ENCODE measurements around the gene C1orf21.

Gene C1orf21

GRCh38 chr1:184574588-184574987 is 187.8 kb downstream of the C1orf21 start:
- TF ChIP-seq POLR2A (IDR thresholded peaks at IDR 0.05; ENCODE audit: low read depth, low read length) (no peak), TAF1 (IDR thresholded peaks at IDR 0.05; ENCODE audit: borderline replicate concordance, low read depth, low read length) (no peak), POLR2AphosphoS5 (IDR thresholded peaks at IDR 0.05; ENCODE audit: low read depth, low read length) (no peak)
- FAIRE-seq = no peak
- DNase-seq (ENCODE audit: insufficient read length) = no peak

- FAIRE-seq (no peak), DNase-seq (ENCODE audit: insufficient read length) (no peak)
- no peak for TF ChIP-seq TAF1 (IDR thresholded peaks at IDR 0.05; ENCODE audit: borderline replicate concordance, low read depth, low read length)
- no peak for TF ChIP-seq POLR2A (IDR thresholded peaks at IDR 0.05; ENCODE audit: low read depth, low read length)
- TF ChIP-seq POLR2AphosphoS5 (IDR thresholded peaks at IDR 0.05; ENCODE audit: low read depth, low read length) = no peak
Measured at GRCh38 chr1:184576822-184577221, 190.0 kb downstream of the C1orf21 start.

GRCh38 chr1:184577319-184577718 is 190.5 kb downstream of the C1orf21 start:
- no peak for FAIRE-seq
- TF ChIP-seq POLR2AphosphoS5 (IDR thresholded peaks at IDR 0.05; ENCODE audit: low read depth, low read length) = no peak
- TF ChIP-seq TAF1 (IDR thresholded peaks at IDR 0.05; ENCODE audit: borderline replicate concordance, low read depth, low read length) = no peak
- TF ChIP-seq POLR2A (IDR thresholded peaks at IDR 0.05; ENCODE audit: low read depth, low read length) = no peak
- no peak for DNase-seq (ENCODE audit: insufficient read length)

DNA sequence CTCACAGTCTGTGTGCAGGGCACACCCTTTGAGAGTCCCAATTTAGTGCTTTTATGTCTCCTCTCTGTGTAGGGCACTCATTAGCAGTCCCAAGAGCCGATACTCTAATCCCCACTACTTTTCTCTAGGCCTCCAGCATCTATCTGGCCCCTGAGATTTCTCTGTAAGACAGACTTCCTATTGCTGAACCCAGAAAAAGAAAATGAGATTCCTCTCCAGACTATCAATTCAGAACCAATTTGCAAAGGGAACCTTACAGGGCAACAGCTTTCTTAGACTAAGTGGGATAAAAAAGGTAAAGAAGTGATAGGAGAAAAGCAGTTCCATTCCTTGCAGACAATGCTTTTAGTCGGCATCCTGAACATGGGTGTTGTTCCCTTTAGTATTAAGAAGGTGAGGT is 195.6 kb downstream of the C1orf21 start:
- no peak for TF ChIP-seq POLR2AphosphoS5 (IDR thresholded peaks at IDR 0.05; ENCODE audit: low read depth, low read length)
- no peak for TF ChIP-seq POLR2A (IDR thresholded peaks at IDR 0.05; ENCODE audit: low read depth, low read length)
- TF ChIP-seq TAF1 (IDR thresholded peaks at IDR 0.05; ENCODE audit: borderline replicate concordance, low read depth, low read length) = no peak
- DNase-seq (ENCODE audit: insufficient read length) (no peak), FAIRE-seq (no peak)

DNA sequence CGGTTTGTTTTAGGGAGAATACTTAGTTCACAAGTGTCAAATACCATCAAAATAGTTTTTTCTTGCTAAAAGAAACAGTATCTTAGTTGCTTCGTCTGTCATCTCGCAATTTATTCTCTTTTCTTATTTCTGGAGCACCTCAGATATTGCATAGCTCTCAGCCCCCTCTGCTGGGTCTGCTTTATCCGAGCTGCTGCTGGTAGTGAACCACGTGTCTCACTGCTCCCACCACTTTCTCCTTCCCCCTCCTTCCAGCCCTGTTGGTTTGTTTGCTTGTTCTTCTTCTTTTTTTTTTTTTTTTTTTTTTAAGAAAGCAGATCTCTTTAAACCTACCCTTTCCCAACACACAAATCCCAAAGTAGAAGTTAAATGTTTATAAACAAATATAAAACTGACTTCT is 197.0 kb downstream of the C1orf21 start:
- FAIRE-seq = no peak

DNA sequence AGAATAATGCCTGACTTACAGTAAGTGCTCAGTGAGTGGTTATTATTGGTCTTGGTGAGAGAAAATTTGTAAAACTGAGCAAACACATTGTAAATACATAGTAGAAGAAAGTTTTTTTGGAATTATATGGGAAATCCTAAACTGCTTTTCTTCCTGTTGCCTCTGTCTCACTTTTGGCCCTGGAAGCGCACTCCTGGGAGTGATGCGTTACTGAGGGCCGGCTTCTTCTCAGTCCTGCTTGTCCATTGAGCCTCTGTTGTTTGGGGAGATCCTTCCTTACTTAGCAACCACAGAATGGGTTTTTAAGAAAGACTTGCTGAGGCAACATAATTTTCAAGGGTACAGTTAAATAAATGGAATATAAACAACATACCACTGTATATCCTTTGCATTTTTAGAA is 201.9 kb downstream of the C1orf21 start:
- TF ChIP-seq TAF1 (IDR thresholded peaks at IDR 0.05; ENCODE audit: borderline replicate concordance, low read depth, low read length) = no peak
- TF ChIP-seq POLR2A (IDR thresholded peaks at IDR 0.05; ENCODE audit: low read depth, low read length) = no peak
- TF ChIP-seq POLR2AphosphoS5 (IDR thresholded peaks at IDR 0.05; ENCODE audit: low read depth, low read length) = no peak
- DNase-seq (ENCODE audit: insufficient read length) = no peak
- FAIRE-seq = no peak

More for the DNA sequence above, 197.0 kb downstream of the C1orf21 start:
- no peak for DNase-seq (ENCODE audit: insufficient read length)
- TF ChIP-seq TAF1 (IDR thresholded peaks at IDR 0.05; ENCODE audit: borderline replicate concordance, low read depth, low read length) = no peak
- no peak for TF ChIP-seq POLR2A (IDR thresholded peaks at IDR 0.05; ENCODE audit: low read depth, low read length)
- TF ChIP-seq POLR2AphosphoS5 (IDR thresholded peaks at IDR 0.05; ENCODE audit: low read depth, low read length) = no peak

DNA sequence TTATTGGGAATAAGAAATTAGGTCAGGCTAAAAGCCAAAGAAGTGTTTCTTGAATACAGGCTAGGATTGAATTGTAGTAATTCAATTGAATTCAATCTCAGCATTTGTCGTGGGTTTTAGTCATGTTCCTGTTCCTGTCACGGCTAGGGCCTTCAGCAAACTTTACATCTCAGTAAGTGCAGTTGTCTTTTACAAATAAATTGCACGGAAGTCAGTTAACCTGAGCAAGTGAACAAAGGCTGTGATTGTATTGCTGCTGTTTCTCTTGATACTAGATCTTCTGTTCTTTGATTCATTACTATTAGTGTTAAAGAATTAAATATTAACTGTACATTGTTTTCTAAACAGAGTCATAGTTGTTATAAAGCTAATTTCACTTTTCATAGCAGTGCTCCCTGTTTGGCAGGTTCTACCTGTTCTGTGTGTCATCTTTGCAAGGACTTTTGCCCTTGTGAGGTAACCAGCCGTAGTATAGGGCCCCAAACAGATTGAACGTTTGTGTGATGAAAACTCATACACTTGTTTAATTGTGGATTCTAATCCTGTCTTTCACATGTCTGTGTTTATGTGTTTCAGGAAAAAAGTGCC is 203.4 kb downstream of the C1orf21 start:
- TF ChIP-seq POLR2AphosphoS5 (IDR thresholded peaks at IDR 0.05; ENCODE audit: low read depth, low read length) = no peak
- TF ChIP-seq TAF1 (IDR thresholded peaks at IDR 0.05; ENCODE audit: borderline replicate concordance, low read depth, low read length) = no peak
- TF ChIP-seq POLR2A (IDR thresholded peaks at IDR 0.05; ENCODE audit: low read depth, low read length) = no peak
- DNase-seq (ENCODE audit: insufficient read length) (no peak), FAIRE-seq (no peak)

GRCh38 chr1:184593597-184593996 is 206.8 kb downstream of the C1orf21 start:
- TF ChIP-seq POLR2AphosphoS5 (IDR thresholded peaks at IDR 0.05; ENCODE audit: low read depth, low read length) (no peak), POLR2A (IDR thresholded peaks at IDR 0.05; ENCODE audit: low read depth, low read length) (no peak), TAF1 (IDR thresholded peaks at IDR 0.05; ENCODE audit: borderline replicate concordance, low read depth, low read length) (no peak)
- FAIRE-seq = no peak
- no peak for DNase-seq (ENCODE audit: insufficient read length)

DNA sequence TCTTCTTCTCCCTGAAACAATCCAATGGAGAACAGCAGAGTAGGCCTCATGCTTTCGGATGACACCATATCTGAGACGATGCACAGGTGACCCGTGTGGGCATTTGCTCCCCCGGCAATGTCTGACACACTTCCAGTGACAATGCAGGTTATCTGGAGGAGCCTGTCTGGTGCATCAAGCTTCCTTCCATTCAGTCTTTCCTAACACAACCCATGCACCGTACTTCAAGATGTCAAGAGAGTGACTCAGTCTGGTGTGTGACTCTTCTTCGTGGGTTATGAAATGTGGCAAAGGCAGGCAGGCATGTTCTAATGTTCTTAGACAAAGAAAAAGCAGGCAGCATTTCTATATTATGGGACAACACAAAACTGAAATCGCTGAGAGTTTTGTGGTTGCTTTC is 208.8 kb downstream of the C1orf21 start:
- TF ChIP-seq POLR2A (IDR thresholded peaks at IDR 0.05; ENCODE audit: low read depth, low read length) (no peak), POLR2AphosphoS5 (IDR thresholded peaks at IDR 0.05; ENCODE audit: low read depth, low read length) (no peak), TAF1 (IDR thresholded peaks at IDR 0.05; ENCODE audit: borderline replicate concordance, low read depth, low read length) (no peak)
- DNase-seq (ENCODE audit: insufficient read length) = no peak
- FAIRE-seq = no peak

DNA sequence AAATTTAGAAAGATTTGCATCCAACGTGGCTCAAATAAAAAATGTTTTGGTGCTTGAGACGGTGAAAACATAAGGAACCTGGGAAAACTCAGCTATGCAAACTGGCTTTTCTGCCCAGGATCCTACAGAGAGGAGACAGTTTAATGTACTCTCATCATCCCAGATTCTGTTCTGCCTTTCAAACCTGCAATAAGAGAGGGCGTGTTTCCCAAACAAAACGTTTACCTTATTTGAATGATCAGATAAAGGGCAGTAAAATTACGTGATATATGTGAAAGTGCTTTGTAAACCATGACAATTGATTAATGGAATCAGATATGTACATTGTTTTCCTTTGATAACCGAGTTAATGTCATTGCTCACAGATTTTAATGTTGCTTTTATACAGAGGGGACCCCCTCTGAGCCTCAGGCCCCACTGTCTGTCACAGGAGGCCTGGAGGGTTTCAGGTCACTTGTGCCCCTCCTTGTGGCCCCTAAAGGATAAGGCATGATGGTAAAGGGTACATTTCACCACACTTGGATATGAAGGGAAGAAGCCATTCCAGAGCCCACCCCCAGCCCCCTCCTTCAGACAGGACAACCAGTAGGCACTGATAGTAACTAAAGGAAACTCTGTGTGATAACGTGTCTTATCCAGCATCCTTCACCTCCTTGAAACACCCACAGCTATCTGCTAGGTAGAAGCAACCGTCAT is 210.3 kb downstream of the C1orf21 start:
- no peak for FAIRE-seq
- TF ChIP-seq TAF1 (IDR thresholded peaks at IDR 0.05; ENCODE audit: borderline replicate concordance, low read depth, low read length) (no peak), POLR2AphosphoS5 (IDR thresholded peaks at IDR 0.05; ENCODE audit: low read depth, low read length) (no peak), POLR2A (IDR thresholded peaks at IDR 0.05; ENCODE audit: low read depth, low read length) (no peak)
- DNase-seq (ENCODE audit: insufficient read length) = no peak

DNA sequence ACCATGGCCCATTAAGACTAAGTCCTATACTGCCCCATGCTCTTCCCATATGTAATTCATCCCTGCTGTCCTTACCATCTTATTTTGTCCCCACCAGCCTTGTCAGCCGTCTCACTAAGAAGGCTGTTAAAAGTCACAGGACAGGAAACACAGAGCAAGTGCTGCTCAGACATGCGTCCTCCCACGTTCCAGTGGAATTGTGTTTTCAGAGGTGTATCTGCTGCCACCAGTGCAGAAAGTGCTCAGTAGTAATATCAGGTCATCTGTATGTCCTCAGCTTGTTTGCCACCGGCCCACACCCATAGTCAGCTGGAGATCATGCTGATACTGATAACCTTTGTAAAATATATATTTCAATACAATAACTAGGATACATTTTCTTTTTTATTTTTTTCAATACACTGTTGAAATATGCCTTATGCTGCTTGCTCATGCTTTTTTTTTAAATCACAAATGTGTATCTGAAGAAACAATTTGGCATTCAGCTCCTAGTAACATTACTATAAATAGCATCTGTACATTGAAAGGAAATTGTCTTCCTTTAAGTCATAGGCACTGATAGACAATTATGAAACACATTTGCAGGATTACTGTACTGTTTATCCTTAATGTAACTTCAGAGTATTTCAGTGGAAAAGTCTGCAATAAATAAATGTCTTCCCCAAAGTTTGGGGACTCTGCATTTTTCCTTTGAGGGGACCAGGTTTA is 211.0 kb downstream of the C1orf21 start:
- DNase-seq (ENCODE audit: insufficient read length) (no peak), FAIRE-seq (no peak)
- TF ChIP-seq POLR2AphosphoS5 (IDR thresholded peaks at IDR 0.05; ENCODE audit: low read depth, low read length) (no peak), TAF1 (IDR thresholded peaks at IDR 0.05; ENCODE audit: borderline replicate concordance, low read depth, low read length) (no peak), POLR2A (IDR thresholded peaks at IDR 0.05; ENCODE audit: low read depth, low read length) (no peak)
